NCI-H526 (cell line): Measurements from ENCODE around the gene RGS9.
"Not testable (repeated sequence)": the region's sequence is repeated elsewhere in the genome, so short reads cannot be mapped to it uniquely, and the experiment has no call there.

Experiments
- DNase-seq, 2 experiments: peaks; one replicate each; lab custom pipeline; 2025; lab: John Stamatoyannopoulos, UW

Gene RGS9

DNA sequence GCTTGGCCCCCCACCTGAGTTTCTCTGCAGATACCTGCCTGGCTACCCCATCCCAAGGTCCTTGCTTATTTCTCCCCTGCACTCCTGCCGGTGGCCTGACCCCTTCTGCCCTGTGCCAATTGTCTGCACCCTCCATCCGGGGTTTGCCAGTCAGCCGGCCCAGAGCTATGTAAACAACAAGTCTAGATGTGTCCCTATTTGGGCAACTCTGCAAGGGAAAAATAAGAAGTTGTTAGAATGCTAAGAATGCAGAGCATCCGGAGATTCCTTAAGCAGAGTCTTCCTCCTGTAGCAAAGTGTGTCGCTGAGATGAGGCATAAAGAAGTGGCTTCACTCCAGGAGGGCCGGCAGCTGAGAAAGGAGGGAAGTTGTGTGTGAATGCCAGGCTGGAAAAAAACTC lies 46.6 kb downstream of the RGS9 start:
- DNase-seq = no peak

DNA sequence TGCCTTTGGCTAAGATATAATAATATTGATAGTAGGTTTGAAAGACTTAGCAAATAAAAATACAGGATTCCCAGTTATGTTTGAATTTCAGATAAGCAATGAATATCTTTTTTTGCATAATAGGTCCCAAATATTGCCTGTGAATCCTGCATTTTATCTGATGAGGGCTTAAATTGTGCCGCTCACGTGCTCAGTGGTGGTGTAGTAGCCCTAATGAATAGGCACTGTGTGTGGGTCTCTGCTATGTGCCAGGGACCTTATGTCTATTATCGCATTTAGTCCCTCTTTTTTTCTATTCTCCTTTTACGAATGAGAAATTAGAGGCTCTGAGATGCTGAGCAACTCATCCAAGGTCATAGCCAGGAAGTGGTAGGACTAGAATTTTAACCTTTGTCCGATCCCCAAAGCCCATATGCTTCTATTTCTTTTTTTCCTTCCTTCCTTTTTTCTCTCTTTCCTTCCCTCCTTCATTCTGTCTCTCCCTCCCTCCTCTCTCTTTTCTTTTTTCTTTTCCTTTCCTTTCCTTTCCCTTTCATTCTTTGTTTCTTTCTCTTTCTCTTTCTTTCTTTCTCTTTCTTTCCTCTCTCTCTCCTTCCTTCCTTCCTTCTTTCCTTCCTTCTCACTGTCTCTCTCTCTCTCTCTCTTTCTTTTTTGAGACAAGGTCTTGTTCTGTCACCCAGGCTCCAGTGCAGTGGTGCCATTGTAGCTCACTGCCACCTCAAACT lies 47.2 kb downstream of the RGS9 start:
- no peak for DNase-seq

DNA sequence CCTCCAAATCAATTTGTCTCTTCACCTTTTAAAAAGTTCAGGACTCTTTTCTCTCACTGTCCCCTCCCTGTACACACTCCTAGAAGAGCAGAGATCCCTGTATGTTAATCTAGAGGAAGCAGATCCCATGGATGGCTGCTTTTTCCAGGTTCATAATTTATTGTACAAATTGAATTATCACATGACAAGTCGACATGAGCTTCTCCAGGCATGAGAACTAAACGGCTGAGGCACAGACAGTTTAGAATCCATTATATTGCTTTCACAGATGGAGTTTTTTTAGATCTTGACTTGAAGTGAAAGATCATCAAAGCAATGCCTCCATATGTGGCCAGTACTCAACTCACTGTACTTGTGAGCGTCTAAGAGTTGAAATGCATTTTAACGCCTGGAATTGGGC lies 47.9 kb downstream of the RGS9 start:
- DNase-seq = no peak

DNA sequence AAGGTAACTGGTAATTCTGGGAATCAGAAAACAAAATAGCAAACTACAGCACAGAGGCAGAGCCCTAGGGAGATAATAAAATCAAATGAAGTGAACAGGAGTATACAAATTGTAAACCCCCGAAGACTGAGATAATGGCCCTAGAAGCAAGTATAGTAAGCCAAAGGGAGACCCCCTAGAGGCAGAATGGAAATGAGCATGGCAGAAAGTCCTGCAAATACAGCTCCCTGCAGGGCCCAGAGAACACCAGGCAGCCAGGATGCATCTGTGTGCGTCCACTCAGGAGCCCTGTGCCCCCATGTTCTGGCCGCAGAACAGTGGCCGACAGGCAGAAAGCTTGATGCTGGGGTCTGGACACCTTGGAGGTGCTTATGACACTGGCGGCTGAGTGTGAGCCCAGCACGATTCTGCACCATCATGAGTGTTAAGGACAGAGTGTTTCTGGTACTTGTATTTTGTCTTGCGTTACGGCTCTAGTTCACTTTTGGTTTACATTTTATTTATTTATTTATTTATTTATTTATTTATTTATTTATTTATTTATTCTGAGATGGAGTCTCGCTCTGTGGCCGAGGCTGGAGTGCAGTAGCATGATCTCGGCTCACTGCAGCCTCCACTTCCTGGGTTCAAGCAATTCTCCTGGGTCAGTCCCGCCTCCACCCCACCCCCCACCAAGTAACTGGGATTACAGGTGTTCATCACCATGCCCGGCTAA lies 48.7 kb downstream of the RGS9 start:
- DNase-seq = no peak

DNA sequence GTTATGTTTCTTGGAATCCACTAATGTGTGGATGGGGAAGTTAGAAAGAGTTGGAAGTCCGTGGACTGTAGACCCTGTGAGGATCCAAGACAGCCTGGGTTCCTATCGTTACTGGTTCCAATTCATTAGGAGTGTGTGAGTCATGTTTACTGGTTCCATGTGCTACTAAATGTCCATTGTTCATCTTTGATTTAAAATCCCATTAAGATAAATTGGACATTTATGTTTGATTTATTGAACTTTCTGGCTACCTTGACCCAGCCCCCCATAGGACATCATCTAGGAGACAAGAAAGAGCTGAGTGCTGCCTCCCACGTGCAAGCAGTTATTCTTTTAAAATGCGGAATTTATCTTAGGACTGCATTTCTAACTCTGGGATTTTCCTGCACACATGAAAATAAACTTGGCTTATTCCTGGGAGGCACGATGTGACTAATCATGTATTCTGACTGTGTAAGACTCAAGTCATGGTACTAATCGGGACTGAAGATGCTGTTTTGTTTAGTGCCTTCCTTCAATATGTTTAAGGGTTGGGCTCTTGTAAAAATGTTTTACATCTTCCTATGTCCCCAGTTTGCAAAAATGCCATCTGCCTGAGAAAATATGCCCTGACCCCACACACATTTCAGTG lies 53.4 kb downstream of the RGS9 start:
- no peak for DNase-seq

DNA sequence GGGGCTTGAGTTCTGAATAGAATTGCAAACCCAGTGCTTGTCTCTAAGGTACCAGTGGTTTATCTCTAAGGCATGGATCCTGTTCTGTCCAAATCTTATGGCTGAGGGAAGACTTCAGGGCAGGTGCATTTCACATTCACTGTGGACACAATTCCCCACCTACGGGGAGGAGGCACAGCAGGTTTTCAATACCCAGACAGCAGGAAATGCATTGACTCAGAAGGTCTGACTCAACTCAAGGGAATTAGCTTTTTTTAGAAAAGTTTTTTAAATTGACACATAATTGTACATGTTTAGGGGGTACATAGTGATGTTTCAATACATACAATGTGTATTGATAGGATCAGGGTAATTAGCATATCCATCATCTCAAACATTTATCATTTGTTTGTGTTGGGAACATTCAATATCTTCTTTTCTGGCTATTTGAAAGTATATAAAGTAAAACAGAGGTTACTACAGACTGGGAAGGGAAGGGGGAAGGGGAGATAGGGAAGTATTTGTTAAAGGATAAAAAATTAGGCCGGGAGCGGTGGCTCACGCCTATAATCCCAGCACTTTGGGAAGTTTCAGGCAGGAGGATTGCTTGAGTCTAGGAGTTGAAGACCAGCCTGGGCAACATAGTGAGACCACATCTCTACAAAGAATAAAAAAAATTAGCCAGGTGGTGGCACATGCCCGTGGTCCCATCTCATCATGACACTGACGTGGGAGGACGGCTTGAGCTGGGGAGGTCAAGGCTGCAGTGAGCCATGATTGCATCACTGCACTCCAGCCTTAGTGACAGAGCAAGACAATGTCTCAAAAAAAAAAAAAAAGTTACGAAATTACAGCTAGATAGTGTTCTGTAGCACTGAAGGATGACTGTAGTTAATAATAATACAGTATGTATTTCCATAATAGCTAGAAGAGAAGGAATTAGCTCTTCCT lies 54.9 kb downstream of the RGS9 start:
- DNase-seq = no peak

DNA sequence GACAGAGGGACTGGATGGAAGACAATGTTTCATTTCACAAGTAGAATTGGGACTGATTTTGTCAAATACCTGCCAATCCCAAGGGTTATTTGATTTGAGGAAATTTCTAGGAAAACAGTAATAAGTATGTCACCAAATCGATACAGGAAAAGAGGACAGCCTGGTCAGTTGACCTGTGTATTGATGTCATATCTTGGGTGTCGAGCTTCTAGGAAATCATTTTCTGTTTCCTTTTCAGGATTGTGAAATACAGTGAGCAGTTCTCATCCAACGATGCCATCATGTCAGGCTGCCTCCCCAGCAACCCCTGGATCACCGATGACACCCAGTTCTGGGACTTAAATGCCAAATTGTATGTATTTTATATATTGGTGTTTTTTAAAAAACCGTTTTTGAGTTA lies 56.1 kb downstream of the RGS9 start:
- DNase-seq = no peak

DNA sequence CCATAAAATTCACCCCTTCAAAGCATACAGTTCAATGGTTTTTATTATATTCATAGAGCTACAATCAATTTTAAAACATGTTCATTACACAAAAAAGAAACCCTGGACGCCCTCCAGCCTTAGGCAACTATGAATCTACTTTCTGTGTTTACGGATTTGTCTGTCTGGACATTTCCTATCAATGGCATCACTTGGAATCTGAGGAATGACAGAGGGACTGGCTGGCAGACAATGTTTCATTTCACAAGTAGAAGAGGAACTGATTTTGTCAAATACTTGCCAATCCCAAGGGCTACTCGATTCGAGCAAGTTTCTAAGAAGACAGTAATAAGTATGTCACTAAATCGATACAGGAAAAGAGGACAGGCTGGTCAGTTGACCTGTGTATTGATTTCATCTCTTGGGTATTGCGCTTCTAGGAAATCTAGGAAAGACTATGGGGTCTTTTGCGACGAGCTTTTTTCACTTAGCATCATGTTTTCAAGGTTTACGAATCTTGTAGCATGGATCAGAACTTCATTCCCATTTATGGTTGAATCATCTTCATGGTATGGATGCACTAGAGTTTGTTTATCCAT lies 56.6 kb downstream of the RGS9 start:
- no peak for DNase-seq

DNA sequence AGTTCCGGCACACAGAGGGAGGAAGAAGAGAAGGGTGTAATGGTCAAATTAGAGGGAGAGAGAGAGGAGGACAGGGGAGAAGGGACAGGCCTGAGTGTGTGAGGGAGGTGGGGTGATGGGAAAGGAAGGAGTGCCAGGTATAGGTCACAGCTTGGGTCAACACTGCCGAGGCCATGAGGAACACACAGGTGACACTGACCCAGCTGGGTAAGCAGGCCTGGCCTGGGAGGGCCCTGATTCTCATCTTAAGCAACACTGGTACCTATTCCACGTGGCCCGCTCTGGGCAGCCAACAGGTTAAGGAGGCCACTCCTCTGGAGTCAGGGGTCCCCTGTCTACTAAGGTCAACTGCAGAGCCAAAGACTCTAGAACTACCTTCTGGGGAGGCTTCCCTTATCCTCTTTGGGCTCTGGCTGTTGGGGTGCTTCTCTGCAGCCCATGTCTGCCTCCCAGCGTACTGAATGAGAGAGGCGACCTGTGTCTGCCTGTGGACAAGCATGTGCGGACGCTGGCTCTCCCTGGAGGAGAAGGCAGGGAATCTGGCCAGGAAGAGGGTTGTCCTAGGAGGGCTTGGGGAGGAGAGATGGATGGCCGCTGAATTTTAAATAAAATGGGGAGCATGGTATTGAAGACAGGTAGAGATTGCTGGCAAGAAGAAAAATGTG lies 57.6 kb downstream of the RGS9 start:
- no peak for DNase-seq

DNA sequence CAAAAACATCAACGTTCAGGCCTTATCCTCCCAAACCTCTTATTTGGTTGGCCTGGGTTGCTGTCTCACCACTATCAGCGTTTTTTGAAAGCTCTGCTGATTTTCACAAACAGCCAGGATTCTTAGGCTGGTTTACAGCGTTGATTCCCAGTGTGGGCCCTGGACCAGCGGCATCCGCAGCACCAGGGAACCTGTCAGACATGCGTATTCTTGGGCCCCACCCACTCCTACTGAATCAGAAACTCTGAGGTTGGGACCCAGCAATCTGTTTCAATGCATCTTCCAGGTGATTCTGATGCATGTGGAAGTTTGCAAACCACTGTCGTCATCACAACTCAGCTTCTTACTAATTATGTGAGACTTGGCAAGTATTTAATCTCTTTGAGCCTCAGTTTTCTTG lies 58.5 kb downstream of the RGS9 start:
- no peak for DNase-seq

DNA sequence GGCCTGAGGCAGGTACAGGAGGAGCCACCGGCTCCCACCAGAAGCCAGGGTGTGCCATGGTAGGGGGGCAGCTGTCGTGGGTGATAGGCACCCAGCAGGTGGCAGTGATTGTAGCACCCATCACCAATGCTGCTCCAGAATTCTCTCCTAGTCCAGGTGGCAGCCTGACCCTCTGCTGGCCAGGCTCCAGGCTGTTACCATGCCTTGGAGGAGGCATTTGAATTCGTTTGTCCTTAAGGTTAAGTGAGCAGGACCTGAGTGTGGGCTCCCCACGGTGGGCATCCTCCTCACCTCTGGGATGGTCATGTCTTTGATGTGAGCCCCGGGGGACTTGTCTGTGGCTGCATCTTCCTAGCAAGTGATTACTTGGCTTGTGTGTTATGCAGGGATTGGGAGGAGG lies 59.4 kb downstream of the RGS9 start:
- no peak for DNase-seq

DNA sequence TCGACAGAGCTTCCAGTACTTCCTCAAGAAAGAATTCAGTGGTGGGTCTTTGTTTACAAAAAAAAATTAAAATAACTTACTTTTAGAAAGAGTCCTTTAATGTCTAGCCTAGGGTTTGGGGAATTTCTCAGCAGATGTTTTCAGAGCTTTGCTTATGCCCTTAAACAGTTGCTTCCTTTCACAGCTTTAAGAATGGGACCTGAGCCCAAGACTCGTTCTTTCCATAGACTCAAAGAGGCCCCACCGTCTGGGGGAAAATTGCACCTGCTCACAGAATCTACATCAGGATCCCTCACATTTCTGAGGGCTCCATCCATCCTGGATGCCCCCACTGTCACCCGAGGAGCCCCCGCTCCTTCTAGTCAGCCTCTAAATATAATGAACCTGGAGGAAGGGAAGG lies 60.0 kb downstream of the RGS9 start:
- no peak for DNase-seq

DNA sequence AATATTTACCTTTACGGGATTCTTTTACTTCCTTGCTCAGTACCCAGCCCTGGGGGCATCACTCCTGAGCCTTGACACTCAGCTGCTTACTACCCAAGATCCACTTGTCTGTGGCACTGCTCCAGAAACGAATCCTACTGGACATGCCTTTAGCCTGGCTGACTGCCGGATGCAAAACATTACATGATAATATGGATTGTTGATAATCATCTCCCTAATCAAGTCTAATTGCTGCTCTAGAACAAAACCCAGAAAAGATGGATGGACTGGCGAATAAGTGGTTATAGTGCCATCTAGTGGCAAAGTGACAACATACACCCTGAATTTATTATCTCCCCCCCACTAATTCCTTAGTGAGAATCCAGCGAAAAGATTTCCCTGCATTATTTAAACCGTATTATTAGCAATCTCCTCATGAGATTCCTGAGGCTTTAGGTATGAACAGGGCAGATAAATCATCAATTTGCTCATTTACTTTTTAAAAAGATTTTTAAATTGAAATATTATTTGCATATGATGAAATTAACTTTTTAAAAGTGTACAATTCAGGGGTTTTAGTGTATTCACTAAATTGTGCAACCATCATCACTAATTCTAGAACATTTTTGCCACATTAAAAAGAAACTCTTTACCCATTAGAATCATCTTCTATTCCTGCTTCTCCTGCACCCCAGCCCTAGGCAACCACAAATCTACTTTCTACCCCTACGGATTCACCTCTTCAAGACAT lies 61.6 kb downstream of the RGS9 start:
- DNase-seq = peak; percentile 49 to 66

DNA sequence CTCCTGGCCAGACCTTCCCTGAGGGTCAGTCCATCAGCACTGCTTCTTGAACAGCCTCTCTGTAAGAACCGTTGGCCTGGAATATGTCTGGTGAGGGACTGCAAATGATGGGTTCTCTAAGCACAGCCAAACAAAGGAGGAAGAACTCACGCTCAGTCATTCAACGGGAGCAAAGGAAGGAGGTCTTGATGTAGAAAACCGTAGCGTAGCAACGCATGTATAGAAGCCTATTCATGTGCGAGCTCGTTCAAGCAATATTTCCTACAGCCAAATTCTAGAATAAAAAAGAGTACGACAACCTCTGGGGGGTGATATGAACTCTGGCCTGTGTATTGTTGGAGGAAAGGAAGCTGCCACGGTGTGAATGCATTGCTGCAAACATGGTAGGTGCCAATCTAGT lies 64.2 kb downstream of the RGS9 start:
- DNase-seq = no peak

DNA sequence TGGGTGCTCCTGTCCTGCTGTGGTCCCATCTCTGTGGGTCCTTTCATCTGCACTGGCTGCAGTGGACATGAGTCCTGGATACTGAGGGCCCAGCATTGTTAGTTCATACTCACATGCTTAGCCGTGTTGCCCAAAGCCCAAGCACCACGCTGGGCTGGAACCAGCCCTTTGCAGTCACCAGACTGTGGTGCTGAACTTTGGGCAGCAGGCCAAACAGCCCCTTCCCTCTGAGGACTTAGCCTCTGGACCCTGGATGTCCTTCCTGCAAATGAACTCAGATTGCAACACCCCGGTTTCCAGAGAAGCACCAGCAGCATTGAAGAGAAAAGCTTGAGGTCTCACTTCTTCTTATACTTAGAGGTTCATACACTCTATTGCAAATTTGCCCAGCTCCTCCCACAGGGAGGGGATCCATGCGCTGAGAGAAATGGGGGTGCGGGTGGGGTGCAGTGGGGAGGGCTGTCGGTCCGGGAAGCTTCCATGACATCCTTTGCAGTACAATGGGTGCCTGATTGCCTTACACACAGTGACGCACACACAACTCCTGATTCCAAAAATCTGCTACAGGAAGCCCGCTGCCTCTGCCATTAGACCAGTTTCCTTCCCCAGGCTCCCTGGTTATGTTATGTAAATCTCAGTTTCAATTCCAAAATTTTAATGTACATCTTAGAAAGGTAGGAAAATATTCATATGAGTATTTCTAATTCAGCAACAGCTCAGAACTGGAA lies 65.8 kb downstream of the RGS9 start:
- no peak for DNase-seq

DNA sequence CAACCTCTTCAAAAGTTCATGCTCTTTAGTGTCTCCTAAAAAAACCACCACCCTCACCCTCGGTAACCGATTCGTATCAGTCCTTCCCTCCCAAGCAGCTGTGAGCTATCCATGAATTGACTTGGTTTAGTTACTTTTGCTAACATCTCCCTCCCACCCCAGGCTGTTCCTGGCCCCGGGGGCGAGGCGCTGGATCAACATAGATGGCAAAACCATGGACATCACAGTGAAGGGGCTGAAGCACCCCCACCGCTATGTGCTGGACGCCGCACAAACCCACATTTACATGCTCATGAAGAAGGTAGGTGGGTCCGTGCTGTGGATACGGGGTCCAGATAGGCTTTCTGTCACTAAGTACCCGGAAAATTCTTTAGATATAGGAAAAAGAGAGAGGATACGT lies 66.8 kb downstream of the RGS9 start:
- no peak for DNase-seq

DNA sequence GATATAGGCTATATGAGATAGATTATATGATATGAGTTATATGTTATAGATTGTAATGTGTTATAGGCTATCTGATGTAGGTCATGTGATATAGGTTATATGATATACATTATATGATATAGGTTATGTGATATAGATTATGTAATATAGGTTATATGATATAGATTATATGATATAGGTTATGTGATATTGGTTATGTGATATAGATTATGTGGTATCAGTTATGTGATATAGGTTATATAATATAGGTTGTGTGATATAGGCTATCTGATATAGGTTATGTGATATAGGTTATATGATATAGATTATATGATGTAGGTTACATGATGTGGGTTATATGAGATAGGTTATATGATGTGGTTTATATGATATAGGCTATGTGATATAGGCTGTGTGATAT lies 68.5 kb downstream of the RGS9 start:
- no peak for DNase-seq

DNA sequence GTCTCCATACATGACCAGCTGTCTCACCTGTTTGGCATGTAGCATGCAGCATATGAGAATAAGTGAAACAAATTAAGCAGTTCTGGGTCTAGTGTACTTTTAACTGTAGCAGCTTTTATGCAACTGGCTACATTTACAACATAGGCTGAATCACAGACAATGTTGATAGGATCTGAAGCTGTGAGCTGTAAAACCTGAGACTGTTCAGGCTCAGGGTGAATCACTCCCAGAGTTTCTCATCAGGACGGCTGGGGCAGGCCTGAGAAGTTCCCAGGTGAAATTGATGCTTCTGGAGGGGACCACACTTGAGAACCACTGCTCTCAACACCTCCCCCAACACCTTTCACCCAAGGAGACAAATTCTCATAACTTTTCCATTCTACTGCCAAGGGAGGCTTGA lies 70.3 kb downstream of the RGS9 start:
- DNase-seq = not testable (repeated sequence)

DNA sequence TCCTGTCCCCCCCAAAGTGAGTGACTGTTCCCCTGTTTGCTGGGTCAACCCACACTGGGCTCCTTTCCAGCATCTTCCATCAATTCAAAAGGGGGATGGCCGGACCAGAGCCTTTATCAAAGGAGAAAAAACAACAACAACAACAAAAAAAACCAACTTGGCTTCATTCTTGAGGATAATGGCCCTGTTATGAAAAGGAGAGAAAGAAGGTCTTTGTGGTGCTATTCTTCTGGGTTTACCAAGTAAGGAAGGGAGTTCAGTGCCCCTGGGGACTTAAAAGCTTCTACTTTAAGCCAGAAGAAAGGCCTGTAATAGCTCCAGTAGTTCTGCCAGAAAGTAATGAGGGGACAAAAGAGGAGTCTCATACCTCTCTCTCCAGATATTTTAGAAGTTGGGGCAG lies 71.5 kb downstream of the RGS9 start:
- DNase-seq = no peak

DNA sequence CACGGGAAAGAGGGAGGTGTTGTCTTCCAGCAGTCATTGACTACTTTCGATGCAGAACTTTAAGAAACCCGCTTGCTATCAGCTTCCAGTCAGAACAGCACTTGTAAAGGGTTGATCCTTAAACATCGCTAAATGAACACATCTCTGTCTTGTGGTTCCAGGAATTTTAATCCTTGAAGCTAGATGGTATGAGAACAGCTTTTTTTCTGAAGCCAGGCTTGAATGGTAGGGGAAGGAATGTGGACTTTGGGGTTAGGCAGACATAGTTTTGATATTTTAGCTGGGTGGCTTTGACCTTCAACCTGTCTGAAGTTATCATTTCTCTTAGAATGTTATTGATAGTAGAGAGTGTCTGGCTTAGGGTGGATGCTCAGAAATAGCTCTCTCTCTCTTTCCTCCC lies 81.1 kb downstream of the RGS9 start:
- DNase-seq = no peak
